HG02571 (cell line): ENCODE measurements around the gene SYNGR3.
"Not testable (repeated sequence)": the region's sequence is repeated elsewhere in the genome, so short reads cannot be mapped to it uniquely, and the experiment has no call there.

Experiments used
- ATAC-seq: cut with Tn5 transposase; IDR thresholded peaks from one replicate; pipeline ENCODE4 v1.9.1; 2021; ENCODE audit warnings: mild to moderate bottlenecking, moderate library complexity; ENCODE audit not compliant: unreplicated experiment

The SYNGR3 gene

GRCh38 chr16:2027024-2028010, 37.5 kb downstream of the SYNGR3 start:
- no peak for ATAC-seq

GRCh38 chr16:2028146-2028545, 38.4 kb downstream of the SYNGR3 start:
- no peak for ATAC-seq

GRCh38 chr16:2028620-2029220, 39.0 kb downstream of the SYNGR3 start:
- ATAC-seq: no peak

GRCh38 chr16:2029350-2029749, 39.6 kb downstream of the SYNGR3 start:
- no peak for ATAC-seq

- no peak for ATAC-seq
These were observed 40.3 kb downstream of the SYNGR3 start for GRCh38 chr16:2030036-2030435.

GRCh38 chr16:2031081-2031577, 41.4 kb downstream of the SYNGR3 start:
- ATAC-seq: no peak

- ATAC-seq: no peak
These were observed 42.7 kb downstream of the SYNGR3 start for GRCh38 chr16:2032285-2033056.

- no peak for ATAC-seq
These were observed 43.5 kb downstream of the SYNGR3 start for GRCh38 chr16:2033057-2033908.

- not testable (repeated sequence) for ATAC-seq
These were observed 44.3 kb downstream of the SYNGR3 start for GRCh38 chr16:2033909-2034695.

- no peak for ATAC-seq
These were observed 45.1 kb downstream of the SYNGR3 start for GRCh38 chr16:2034696-2035430.

- no peak for ATAC-seq
These were observed 45.8 kb downstream of the SYNGR3 start for GRCh38 chr16:2035431-2036199.

GRCh38 chr16:2036200-2036966, 46.6 kb downstream of the SYNGR3 start:
- no peak for ATAC-seq

- ATAC-seq: no peak
These were observed 47.3 kb downstream of the SYNGR3 start for GRCh38 chr16:2037115-2037514.

- ATAC-seq: no peak
These were observed 48.0 kb downstream of the SYNGR3 start for GRCh38 chr16:2037647-2038381.

GRCh38 chr16:2038382-2039231, 48.8 kb downstream of the SYNGR3 start:
- no peak for ATAC-seq
